ENCODE data around the gene VSTM4.

The VSTM4 gene

GRCh38 chr10:49116509-49117375, 1.4 kb upstream of the VSTM4 start:
- DNase-seq, result no peak

- peak in 1 of 2 donors; percentile 5 for DNase-seq
Measured at GRCh38 chr10:49115796-49116508, 630 bp upstream of the VSTM4 start.

GRCh38 chr10:49114718-49115014, 656 bp downstream of the VSTM4 start:
- DNase-seq, result no peak

GRCh38 chr10:49113741-49114141, 1.6 kb downstream of the VSTM4 start:
- peak in 1 of 2 donors; percentile 9 for DNase-seq

GRCh38 chr10:49112851-49113250, 2.5 kb downstream of the VSTM4 start:
- no peak for DNase-seq

GRCh38 chr10:49112098-49112497, 3.2 kb downstream of the VSTM4 start:
- no peak for DNase-seq

GRCh38 chr10:49111320-49111698, 4.0 kb downstream of the VSTM4 start:
- DNase-seq, result no peak

- DNase-seq, result no peak
Measured at GRCh38 chr10:49110684-49111319, 4.5 kb downstream of the VSTM4 start.

GRCh38 chr10:49109669-49110340, 5.5 kb downstream of the VSTM4 start:
- no peak for DNase-seq

- no peak for DNase-seq
Measured at GRCh38 chr10:49108656-49109055, 6.7 kb downstream of the VSTM4 start.

- DNase-seq, result no peak
Measured at GRCh38 chr10:49107887-49108267, 7.4 kb downstream of the VSTM4 start.

GRCh38 chr10:49107111-49107886, 8.0 kb downstream of the VSTM4 start:
- no peak for DNase-seq

- no peak for DNase-seq
Measured at GRCh38 chr10:49106451-49106850, 8.9 kb downstream of the VSTM4 start.

- no peak for DNase-seq
Measured at GRCh38 chr10:49105076-49105475, 10.2 kb downstream of the VSTM4 start.

- no peak for DNase-seq
Measured at GRCh38 chr10:49104323-49104722, 11.0 kb downstream of the VSTM4 start.

GRCh38 chr10:49103761-49104160, 11.6 kb downstream of the VSTM4 start:
- DNase-seq, result no peak

GRCh38 chr10:49099046-49099445, 16.3 kb downstream of the VSTM4 start:
- DNase-seq, result no peak

GRCh38 chr10:49096890-49097445, 18.4 kb downstream of the VSTM4 start:
- no peak for DNase-seq

- no peak for DNase-seq
Measured at GRCh38 chr10:49094646-49095045, 20.7 kb downstream of the VSTM4 start.

GRCh38 chr10:49093922-49094321, 21.4 kb downstream of the VSTM4 start:
- DNase-seq, result no peak

GRCh38 chr10:49092477-49092876, 22.8 kb downstream of the VSTM4 start:
- no peak for DNase-seq

Measured in stimulated activated CD4-positive, alpha-beta T cell treated with anti-CD3 and anti-CD28 coated beads, Interleukin-2, amount 100 ng/mL, for 24 hours (primary cell).